H9 (cell line): Measurements from ENCODE around the gene LAIR2. TPM values are rescaled to one million over a fixed set of nuclear protein-coding genes. Genes with fewer than 3 reads are reported as not detected.

ENCODE experiments used
- DNase-seq: peaks from one replicate; pipeline ENCODE4 v3.0.0-alpha.2; 2017
- H2AFZ ChIP-seq: one replicate; pipeline ENCODE4 v1.6.1; 2013; ENCODE audit warnings: mild to moderate bottlenecking, low read length, control low read depth, moderate library complexity
- H2AK5ac ChIP-seq: 2 replicates; pipeline ENCODE4 v1.6.1; 2013; ENCODE audit warnings: low read length, control low read depth, mixed read lengths; ENCODE audit not compliant: insufficient read length
- H2BK120ac ChIP-seq: one replicate; pipeline ENCODE4 v1.6.1; 2013; ENCODE audit warnings: low read depth, mild to moderate bottlenecking, low read length, control low read depth, inconsistent platforms; ENCODE audit not compliant: poor library complexity, severe bottlenecking
- H2BK12ac ChIP-seq: 2 replicates; pipeline ENCODE4 v1.6.1; 2013; ENCODE audit warnings: low read length, control low read depth, mixed read lengths, low read depth; ENCODE audit not compliant: insufficient read length
- H2BK15ac ChIP-seq: 2 replicates; pipeline ENCODE4 v1.6.1; 2013; ENCODE audit warnings: low read depth, low read length, control low read depth
- H2BK20ac ChIP-seq: one replicate; pipeline ENCODE4 v1.6.1; 2013; ENCODE audit warnings: low read depth, mild to moderate bottlenecking, low read length, control low read depth, inconsistent platforms; ENCODE audit not compliant: poor library complexity, severe bottlenecking
- H2BK5ac ChIP-seq: 2 replicates; pipeline ENCODE4 v1.6.1; 2013; ENCODE audit warnings: low read length, control low read depth, mixed read lengths; ENCODE audit not compliant: insufficient read length
- H3K14ac ChIP-seq: 2 replicates; pipeline ENCODE4 v1.6.1; 2013; ENCODE audit warnings: low read length, control low read depth; ENCODE audit not compliant: insufficient read depth
- H3K18ac ChIP-seq: 2 replicates; pipeline ENCODE4 v1.6.1; 2013; ENCODE audit warnings: low read depth, mild to moderate bottlenecking, mixed read lengths, low read length, control low read depth; ENCODE audit not compliant: insufficient read length
- H3K23ac ChIP-seq: 2 replicates; pipeline ENCODE4 v1.6.1; 2013; ENCODE audit warnings: low read length, control low read depth, mixed read lengths, low read depth; ENCODE audit not compliant: insufficient read length
- H3K23me2 ChIP-seq: 2 replicates; pipeline ENCODE4 v1.6.1; 2013; ENCODE audit warnings: low read depth, mild to moderate bottlenecking, mixed read lengths, low read length, control low read depth; ENCODE audit not compliant: insufficient read length, poor library complexity, severe bottlenecking
- H3K27ac ChIP-seq: 2 replicates; pipeline ENCODE4 v1.5.1; 2013; ENCODE audit warnings: low read length, control low read depth, mixed read lengths, low read depth; ENCODE audit not compliant: insufficient read length
- H3K27me3 ChIP-seq: 2 replicates; pipeline ENCODE4 v1.6.1; 2013; ENCODE audit warnings: low read length, control low read depth, inconsistent platforms; ENCODE audit not compliant: insufficient read depth
- H3K4ac ChIP-seq: 2 replicates; pipeline ENCODE4 v1.6.1; 2013; ENCODE audit warnings: low read depth, mild to moderate bottlenecking, control low read depth, inconsistent platforms, low read length, moderate library complexity
- H3K4me1 ChIP-seq: 2 replicates; pipeline ENCODE4 v1.6.1; 2013; ENCODE audit warnings: low read length, control low read depth, inconsistent platforms; ENCODE audit not compliant: insufficient read depth
- H3K4me2 ChIP-seq: 2 replicates; pipeline ENCODE4 v1.6.1; 2013; ENCODE audit warnings: low read length, control low read depth, mixed read lengths; ENCODE audit not compliant: insufficient read length, insufficient read depth
- H3K56ac ChIP-seq: 2 replicates; pipeline ENCODE4 v1.6.1; 2013; ENCODE audit warnings: low read depth, mild to moderate bottlenecking, mixed read lengths, low read length, control low read depth; ENCODE audit not compliant: insufficient read length
- H3K79me1 ChIP-seq: 2 replicates; pipeline ENCODE4 v1.6.1; 2013; ENCODE audit warnings: low read depth, mild to moderate bottlenecking, moderate library complexity, low read length, control low read depth, inconsistent platforms; ENCODE audit not compliant: insufficient read depth, poor library complexity, severe bottlenecking
- H3K79me2 ChIP-seq: 2 replicates; pipeline ENCODE4 v1.6.1; 2013; ENCODE audit warnings: low read length, control low read depth, inconsistent platforms; ENCODE audit not compliant: insufficient read depth
- H3K9ac ChIP-seq: 2 replicates; pipeline ENCODE4 v1.6.1; 2013; ENCODE audit warnings: low read length, control low read depth, mixed read lengths; ENCODE audit not compliant: insufficient read length; ENCODE audit errors: extremely low read depth
- H3K9me3 ChIP-seq: one replicate; pipeline ENCODE4 v1.6.1; 2013; ENCODE audit warnings: low read depth, low read length, inconsistent platforms; ENCODE audit not compliant: control insufficient read depth
- H3T11ph ChIP-seq: one replicate; pipeline ENCODE4 v1.6.1; 2013; ENCODE audit warnings: mild to moderate bottlenecking, low read length, control low read depth, inconsistent platforms
- H4K20me1 ChIP-seq: one replicate; pipeline ENCODE4 v1.6.1; 2013; ENCODE audit not compliant: control insufficient read depth, insufficient read length, insufficient read depth
- H4K5ac ChIP-seq: 2 replicates; pipeline ENCODE4 v1.6.1; 2013; ENCODE audit warnings: low read depth, mild to moderate bottlenecking, mixed read lengths, low read length, control low read depth; ENCODE audit not compliant: insufficient read length
- H4K8ac ChIP-seq: replicated peaks from 2 replicates; pipeline ENCODE4 v1.6.1; 2013; ENCODE audit warnings: low read length, control low read depth, mixed read lengths, low read depth; ENCODE audit not compliant: insufficient read length
- H4K91ac ChIP-seq: 2 replicates; pipeline ENCODE4 v1.6.1; 2013; ENCODE audit warnings: low read depth, mild to moderate bottlenecking, moderate library complexity, mixed read lengths, low read length, control low read depth; ENCODE audit not compliant: insufficient read length
- H3K27ac Mint-ChIP-seq, 3 experiments: 2 replicates in 2 of 3; 3 replicates in 1 of 3; pipeline ENCODE4 v1.8.0; 2020 to 2021; ENCODE audit warnings: mixed read lengths in 3 of 3, mild to moderate bottlenecking in 1 of 3, moderate library complexity in 1 of 3
- H3K27me3 Mint-ChIP-seq: 2 replicates; pipeline ENCODE4 v1.8.0; 2021; ENCODE audit warnings: low read depth, mild to moderate bottlenecking, moderate library complexity, mixed read lengths
- H3K36me3 Mint-ChIP-seq, 3 experiments: 2 replicates in 2 of 3; 3 replicates in 1 of 3; pipeline ENCODE4 v1.8.0; 2020 to 2021; ENCODE audit warnings: low read depth in 3 of 3, mixed read lengths in 3 of 3; ENCODE audit not compliant: insufficient read depth in 1 of 3
- H3K4me1 Mint-ChIP-seq, 2 experiments: 2 replicates each; pipeline ENCODE4 v1.8.0; 2020; ENCODE audit warnings: mixed read lengths in 2 of 2
- H3K4me3 Mint-ChIP-seq, 2 experiments: 2 replicates in 1 of 2; 3 replicates in 1 of 2; pipeline ENCODE4 v1.8.0; 2020 to 2021; ENCODE audit warnings: mild to moderate bottlenecking in 2 of 2, mixed read lengths in 2 of 2, moderate library complexity in 1 of 2
- H3K9me3 Mint-ChIP-seq, 2 experiments: 2 replicates in 1 of 2; 3 replicates in 1 of 2; pipeline ENCODE4 v1.8.0; 2020; ENCODE audit warnings: mild to moderate bottlenecking in 2 of 2, mixed read lengths in 2 of 2, moderate library complexity in 1 of 2
- CTCF ChIP-seq: fragments of 200-600 bp; sonication (generic); conservative IDR thresholded peaks from 3 replicates; pipeline ENCODE4 v1.8.0; 2021; ENCODE audit warnings: antibody characterized with exemption, mild to moderate bottlenecking
- WGBS: extraction: QIAGEN DNeasy Blood & Tissue Kit; methylation state at CpG from one replicate; pipeline ENCODE4 v1.1.7; 2013; ENCODE audit warnings: missing lambda C conversion rate, low lambda C conversion rate, mixed read lengths; ENCODE audit not compliant: insufficient read length; ENCODE audit errors: extremely low coverage; 5-methylcytosine and 5-hydroxymethylcytosine counted together
- total RNA-seq: library from RNA; stranded (reverse); gene quantifications from 2 replicates; pipeline ENCODE4 v1.2.1, GENCODE V29; 2021

The LAIR2 gene
- total RNA-seq, 1 experiment from 2014 or later: not detected

GRCh38 chr19:54478677-54479266, 23.9 kb upstream of the LAIR2 start:
- Histone ChIP-seq H3K9me3 (no peaks in the 10 kb centered on the region), H2AFZ (no peak overlapping the region), H3K4me1 (no peaks in the 10 kb centered on the region; the same call in 1 of the 2 replicates), H2BK12ac (no peak overlapping the region), H2AK5ac (no peak overlapping the region), H3K18ac (no peak overlapping the region), H3T11ph (no peak overlapping the region), H3K23me2 (no peaks in the 10 kb centered on the region), H3K27ac (no peak overlapping the region), H2BK20ac (no peak overlapping the region), H4K8ac (no peak overlapping the region), H3K14ac (no peak overlapping the region), H2BK15ac (no peak overlapping the region), H3K4ac (no peak overlapping the region), H3K23ac (no peak overlapping the region), H4K91ac (no peak overlapping the region), H3K27me3 (no peaks in the 10 kb centered on the region), H4K5ac (no peak overlapping the region), H2BK120ac (no peak overlapping the region), H2BK5ac (no peak overlapping the region), H3K56ac (no peak overlapping the region), H3K79me1 (no peaks in the 10 kb centered on the region), H3K79me2 (no peaks in the 10 kb centered on the region), H4K20me1 (no peaks in the 10 kb centered on the region), H3K4me2 (no peak overlapping the region), H3K9ac (no peak overlapping the region)
- Mint-ChIP-seq H3K4me3 (no peak overlapping the region), H3K27me3 (peaks cover 22% of the 10 kb centered on the region), H3K36me3 (no peaks in the 10 kb centered on the region), H3K9me3 (peaks cover 0 to 14% of the 10 kb centered on the region in 2 experiments; a peak in 3 of 5 replicates), H3K4me1 (peaks cover 5 to 8% of the 10 kb centered on the region in 2 experiments), H3K27ac (no peak overlapping the region)
- peak; percentile 79 for TF ChIP-seq CTCF
- WGBS: no CpG with 5 or more reads among the region's 10 CpGs
- peak; percentile 80 for DNase-seq
